GDM1 (cell line): Measurements from ENCODE around the gene KDM1B.

ENCODE experiments used
- DNase-seq: peaks from one replicate; lab custom pipeline; 2025; lab: John Stamatoyannopoulos, UW

KDM1B gene, protein sequence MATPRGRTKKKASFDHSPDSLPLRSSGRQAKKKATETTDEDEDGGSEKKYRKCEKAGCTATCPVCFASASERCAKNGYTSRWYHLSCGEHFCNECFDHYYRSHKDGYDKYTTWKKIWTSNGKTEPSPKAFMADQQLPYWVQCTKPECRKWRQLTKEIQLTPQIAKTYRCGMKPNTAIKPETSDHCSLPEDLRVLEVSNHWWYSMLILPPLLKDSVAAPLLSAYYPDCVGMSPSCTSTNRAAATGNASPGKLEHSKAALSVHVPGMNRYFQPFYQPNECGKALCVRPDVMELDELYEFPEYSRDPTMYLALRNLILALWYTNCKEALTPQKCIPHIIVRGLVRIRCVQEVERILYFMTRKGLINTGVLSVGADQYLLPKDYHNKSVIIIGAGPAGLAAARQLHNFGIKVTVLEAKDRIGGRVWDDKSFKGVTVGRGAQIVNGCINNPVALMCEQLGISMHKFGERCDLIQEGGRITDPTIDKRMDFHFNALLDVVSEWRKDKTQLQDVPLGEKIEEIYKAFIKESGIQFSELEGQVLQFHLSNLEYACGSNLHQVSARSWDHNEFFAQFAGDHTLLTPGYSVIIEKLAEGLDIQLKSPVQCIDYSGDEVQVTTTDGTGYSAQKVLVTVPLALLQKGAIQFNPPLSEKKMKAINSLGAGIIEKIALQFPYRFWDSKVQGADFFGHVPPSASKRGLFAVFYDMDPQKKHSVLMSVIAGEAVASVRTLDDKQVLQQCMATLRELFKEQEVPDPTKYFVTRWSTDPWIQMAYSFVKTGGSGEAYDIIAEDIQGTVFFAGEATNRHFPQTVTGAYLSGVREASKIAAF

DNA sequence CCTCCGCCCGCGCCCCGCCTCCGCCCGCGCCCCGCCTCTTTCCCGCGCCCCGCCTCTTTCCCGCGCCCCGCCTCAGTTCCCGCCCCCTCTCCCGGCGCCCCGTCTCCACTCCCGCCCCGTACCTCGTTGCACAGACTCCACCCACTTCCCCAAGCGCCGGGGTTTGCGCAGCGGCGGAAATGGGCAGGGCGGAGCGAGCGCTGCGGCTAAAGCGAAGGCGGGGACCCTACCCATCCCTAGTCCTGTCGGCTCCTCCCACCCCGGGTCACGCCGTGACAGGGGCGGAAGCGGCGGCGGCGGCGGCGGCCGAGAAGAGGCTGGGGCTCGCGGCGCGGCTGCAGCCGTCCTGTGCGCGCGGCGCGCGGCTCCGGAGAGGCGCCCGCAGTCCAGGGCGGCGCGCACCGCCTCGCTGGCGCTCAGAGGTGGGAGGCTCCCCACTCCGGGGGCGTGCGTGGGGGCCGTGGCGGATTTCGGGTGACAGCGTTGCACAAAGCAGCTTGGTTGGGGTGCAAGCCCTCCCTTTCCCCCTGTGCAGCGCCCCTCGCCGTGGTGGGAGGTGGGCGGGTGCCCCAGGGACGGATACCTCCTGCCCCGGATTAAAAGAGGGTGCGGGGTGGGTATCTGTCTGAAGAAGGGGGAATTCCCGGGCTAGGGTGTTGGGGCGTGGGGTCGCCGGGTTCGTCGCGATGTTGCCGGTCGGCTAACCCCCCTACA is at the start of gene KDM1B:
KDM1B (plus strand) TSS at position 273 of the 714 bp plus-strand sequence. CDS start 4,474 bp downstream, outside the sequence.
- DNase-seq: peak; percentile 98

DNA sequence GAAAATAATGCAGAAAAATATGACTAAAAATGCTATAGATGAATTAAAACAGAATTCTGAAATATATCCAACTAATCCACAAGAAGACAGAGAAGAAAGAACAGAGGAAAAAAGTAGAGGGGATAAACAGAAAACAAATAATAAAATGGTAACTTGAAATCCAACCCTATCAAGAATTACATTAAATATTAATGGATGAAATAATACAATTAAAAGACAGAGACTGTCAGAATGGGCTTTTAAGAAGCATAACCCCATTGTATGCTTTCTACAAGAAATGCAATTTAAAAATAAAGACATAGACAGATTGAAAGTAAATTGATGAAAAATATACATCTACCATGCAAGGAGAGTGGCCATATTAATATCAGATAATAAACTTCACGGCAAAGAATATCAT is 48.2 kb upstream of the KDM1B start:
- DNase-seq: no peak

DNA sequence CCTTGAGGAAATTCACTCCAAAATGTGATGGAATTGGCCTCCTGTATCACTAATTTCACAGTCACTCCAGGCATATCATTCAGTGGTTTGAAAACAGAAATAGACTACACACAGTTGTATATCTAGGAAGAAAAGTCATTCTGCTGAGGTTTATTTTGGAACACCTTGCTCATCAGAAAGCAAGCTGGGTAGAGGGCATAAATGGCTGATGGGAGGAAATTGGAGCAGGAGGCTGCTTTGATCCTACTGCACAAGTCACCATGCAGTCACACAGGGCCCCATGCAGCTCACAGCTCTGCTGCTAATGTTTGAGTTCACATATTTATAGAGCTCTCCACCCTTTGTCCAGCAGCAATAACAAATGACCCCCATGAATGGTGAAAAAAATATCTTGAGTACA is 45.1 kb upstream of the KDM1B start:
- DNase-seq: no peak

DNA sequence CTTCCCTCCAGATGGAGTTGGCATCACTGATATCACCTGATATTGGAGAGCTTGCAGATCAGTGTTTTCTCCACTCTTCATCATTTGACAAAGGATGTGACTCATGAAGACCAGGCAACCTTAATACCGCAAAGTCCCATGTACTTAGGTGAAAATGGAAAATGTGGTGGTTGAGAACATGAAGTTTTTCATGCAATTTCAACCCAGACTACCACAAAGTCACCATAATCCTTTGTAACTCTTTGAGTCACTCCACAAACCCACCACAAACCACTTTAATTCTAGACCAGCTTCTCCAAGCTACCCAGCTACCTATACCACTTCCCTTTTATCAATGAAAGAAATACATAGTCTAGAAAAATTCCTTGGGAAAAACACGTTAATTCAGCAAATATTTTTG is 39.9 kb upstream of the KDM1B start:
- peak; percentile 15 for DNase-seq

DNA sequence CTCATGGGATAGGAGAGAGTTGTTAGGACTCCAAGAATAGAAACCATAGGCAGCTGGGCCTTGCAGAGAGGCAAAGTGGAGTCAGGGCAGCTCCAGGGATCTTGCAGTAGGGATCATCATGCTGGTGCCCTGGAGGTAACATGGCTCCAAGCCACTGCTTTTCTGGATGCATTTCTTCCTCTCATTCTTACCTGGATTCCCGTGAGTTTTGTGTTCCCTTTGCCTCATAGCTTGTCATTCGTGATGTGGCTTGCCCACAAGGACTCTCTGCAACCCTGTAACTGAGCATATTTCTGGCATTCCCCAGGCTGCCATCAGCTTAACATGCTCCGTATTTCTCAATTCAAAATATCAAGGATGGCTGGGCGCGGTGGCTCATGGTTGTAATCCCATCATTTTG is 38.1 kb upstream of the KDM1B start:
- DNase-seq: no peak

DNA sequence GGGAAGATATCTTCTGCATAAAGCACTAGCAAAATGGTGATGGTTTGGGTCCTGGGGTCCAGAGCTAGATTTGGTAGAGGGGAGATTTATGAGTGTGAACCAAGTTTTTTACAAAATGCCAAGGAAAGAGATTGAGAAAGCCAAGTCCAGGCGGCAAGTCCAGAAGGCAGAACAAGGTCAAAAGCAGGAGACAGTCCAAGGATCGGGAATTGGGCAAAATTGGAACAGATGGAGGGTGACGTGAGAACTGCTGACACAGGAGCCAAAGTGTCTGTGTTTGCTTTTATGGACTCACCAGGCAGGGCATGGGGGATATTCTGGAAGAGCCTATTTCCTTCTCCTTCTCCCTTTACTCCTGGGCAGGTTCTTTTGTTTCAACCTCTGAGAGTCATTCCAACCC is 36.9 kb upstream of the KDM1B start:
- DNase-seq: no peak

DNA sequence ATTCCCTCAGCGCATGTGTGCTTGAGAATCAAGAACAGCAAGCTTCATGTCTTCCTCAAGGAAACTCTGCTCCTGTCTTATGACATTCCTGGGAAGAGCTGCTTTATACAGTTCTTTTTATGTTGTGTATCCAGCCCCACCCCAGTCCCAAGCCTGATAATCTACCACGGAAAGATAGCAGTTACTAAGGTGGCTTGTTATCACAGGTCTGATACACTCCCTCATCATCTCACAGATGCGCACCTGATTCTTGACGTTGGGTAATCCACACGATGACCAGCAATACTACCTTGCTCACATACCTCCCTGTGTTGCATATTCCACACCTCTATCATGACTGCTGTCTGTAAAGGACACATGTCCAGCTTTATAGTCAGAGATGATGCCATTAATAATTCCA is 36.0 kb upstream of the KDM1B start:
- DNase-seq: no peak

DNA sequence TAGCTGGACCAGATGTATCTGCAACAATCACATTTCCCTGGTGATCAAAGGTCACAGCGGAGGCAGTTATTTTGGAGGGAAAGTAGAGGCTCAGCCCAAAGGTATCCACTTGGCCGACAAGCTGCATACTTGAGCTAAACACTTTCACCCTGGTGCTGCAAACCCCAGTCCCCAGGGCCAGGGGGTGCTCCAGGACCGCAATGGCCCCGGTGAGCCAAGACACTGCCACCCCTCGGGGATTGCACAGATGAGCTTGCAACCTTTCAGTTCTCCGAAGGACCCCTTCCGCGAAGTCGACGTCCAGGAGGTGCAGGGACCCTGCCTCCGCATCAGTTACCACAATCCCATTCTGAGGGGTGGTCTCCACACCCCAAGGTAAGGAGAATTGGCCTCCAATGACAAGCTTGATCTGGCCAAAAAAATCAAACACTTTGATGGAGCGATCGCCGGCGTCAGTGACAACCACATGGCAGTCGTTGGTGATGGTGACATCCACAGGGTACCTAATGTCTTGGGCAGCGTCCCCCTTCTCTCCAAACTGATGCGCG is 33.6 kb upstream of the KDM1B start:
- DNase-seq: no peak

DNA sequence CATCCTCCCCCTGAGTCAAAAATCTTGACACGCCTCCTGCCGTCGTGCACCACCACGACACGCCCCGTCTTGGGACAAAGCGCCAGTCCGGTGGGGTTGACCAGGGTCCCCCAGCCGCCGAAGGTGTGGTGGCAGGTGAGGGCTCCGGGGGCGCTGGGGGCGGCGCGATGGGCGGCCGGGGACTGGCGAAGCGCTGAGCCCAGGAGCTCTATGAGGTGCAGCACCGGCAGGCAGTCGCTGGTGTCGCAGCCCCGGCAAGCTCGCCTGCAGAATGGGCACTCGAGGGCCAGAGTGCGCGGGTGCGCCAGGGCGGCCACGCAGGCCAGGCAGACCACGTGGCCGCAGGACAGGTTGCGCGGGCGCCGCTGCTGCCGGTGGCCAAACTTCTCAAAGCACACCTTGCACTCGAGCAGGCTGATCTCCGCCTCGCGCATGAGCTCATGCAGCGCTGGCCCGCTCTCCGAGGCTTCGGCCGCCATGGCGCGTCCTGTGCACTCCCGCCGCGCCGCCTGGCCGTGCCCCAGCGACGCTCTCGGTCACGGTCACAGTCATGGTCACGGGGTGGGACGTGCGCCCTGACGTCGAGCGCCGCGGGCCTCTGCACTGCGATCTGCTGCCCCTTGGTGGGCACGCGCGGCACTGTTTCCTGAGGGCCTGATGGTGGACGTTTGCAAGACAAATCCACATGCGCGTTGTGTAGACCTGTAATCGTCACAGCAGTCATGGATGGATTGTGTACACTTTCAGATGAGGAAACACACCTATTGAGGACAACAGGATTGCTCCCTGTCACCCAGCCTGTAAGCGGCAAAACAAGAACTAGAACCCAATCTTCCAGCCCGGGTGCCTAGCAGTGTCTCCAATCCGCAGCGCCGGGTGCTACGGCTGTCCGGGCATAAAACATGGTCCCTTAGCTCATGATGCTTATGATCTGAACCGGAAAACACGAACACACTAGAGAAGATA is 32.8 kb upstream of the KDM1B start, which contains the start of gene NHLRC1:
NHLRC1 (minus strand) TSS at position 550 of the 966 bp plus-strand sequence; CDS start at position 479, 71 bp downstream.
- no peak for DNase-seq

DNA sequence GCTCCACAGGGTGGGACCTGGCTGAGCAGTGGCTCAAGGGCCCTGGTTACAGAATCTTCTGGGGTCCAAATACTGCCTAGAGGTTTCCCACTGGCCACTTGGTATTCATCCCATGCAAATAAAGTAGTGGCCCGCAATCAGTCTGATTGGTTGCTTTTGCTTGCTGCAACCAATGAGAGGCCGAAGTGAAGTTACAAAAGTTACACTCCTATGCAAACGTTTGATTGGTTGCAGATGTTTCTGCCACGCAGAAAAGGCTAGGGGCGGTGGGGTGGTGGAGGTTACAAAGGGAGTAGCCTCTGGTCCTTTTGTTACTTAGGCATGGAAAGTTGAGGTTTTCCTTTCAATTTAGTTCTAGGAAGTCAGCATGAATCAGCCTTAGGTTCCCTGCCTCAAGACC is 29.1 kb upstream of the KDM1B start:
- DNase-seq: no peak

DNA sequence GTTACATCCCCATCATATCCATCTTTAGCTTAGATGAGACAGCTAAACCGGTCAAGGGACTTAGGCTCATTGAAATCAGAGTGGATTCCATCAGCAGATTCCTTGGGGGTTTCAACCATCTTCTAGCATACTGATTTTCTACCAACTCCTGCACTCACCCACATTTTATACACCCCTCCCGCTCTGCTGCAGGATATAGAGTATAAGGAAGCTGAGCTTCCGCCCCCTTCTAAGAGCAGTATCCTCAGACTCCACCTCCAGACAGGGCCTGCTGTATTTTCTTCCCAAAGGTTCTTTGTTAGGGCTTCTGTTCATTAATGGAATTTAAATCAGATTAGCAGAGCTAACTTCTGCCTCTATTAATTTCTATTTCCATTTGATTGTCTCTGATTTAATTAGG is 22.9 kb upstream of the KDM1B start:
- DNase-seq: no peak

DNA sequence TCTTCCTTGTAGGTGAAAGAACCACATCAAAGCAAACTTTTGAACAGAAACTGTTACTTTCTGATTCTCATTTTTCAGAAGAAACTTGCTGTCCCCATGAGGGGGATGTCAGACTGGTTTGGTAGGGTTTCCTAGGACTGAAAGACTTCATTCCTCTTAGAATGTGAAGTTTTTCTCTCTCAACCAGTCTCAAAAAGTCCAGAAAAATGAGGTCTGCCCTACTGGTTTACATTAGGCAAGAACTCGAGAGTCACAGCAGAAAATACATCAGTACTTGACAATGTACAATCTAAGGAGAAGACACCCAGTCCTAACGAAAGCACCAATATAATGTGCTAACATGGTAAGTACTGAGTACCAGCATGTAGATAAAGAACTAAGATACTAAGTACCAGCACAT is 20.1 kb upstream of the KDM1B start:
- DNase-seq: no peak

DNA sequence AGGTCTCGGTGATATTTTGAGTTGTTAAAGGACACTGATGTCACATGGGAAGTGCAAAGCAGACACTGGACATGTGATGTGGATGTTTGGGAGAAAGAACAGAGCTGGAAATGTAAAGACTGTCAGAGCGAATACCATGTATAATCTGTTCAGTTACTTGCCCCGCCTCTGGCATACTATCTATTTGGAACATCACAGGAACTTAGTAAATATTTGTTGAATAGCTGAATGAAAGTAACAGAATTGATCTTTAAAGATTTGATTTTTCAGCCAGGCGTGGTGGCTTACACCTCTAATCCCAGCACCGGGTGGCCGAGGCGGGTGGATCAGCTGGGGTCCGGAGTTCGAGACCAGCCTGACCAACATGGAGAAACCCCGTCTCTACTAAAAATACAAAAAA is 19.0 kb upstream of the KDM1B start:
- no peak for DNase-seq

DNA sequence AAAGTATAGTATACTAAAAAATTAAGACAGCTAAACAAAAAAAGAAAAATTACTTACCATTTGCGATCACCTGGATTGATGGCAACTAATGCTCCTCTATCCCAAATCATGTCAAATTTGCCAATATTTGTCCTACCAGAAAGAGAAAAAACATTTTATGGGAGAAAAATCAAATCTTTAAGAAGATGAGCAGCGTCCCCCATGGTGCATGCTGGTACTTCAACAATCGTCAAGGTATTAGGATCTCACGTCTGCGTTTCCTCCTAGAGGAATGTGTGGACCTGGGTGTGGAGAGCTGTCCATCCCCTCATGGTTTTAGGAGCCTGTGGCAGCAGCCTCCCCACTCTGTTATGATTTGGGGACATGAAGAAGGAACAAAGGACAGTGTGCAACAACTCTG is 16.3 kb upstream of the KDM1B start:
- DNase-seq: no peak

DNA sequence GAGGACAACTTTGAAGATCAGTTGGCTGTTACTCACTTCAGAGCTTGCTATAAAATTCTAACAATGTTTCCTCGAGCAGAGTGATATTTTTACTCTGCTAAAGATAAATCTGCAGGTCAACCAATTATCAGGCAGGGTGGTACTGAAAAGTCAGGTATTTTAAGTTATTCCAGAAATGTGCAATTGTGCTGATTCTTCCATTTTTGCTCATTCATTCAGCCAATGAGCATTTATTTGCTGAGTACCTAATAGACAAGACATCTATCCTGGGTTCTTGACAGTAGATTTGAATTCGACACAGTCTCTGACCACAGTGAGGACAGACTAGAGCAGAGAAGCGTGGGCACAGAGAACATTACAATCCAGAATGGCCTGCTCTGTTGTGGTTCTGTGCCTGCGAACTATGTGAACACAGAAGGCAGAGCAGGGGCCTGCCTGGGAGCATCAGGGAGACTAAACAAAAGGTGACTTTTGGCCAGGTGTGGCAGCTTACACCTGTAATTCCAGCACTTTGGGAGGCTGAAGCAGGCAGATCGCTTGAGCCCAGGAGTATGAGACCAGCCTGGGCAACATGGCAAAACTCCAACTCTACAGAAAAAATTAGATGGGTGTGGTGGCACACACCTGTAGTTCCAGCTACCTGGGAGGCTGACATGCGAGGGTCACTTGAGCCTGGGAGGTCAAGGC is 15.1 kb upstream of the KDM1B start:
- DNase-seq: no peak

DNA sequence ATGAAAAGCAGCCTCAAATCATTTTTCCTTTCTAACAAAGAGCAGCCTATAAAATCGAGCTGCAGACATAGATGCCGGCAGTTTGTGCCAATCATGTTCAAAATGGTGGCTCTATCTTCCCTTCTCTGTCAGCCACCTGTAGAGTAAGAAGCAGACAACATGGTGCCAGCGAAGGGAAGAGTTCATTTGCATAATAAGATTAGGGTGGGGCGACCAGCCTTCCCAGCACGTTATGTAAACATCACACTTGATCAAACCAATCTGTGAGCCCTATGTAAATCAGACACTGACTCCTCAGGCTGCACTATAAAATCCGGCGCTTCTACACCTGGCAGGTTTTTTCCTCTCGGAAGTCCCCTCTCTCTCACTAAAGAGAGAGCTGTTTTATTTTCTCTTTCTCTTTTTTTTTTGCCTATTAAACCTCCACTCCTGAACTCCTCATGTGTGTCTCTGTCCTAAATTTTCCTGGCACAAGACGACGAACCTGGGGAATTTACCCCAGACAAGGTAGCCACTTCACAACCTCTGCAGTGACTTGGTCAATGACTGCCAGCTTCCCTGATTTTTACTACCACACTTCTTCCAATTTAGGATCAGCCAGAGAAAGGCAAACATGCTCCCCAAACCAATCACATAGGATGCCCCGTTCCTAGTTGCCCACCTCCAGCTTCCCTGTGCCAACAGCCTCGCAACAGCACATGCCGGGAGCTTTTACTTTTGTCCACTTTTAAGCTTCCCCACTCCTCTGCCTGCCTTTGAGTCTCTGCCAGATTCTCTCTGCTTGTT is 13.2 kb upstream of the KDM1B start:
- no peak for DNase-seq

DNA sequence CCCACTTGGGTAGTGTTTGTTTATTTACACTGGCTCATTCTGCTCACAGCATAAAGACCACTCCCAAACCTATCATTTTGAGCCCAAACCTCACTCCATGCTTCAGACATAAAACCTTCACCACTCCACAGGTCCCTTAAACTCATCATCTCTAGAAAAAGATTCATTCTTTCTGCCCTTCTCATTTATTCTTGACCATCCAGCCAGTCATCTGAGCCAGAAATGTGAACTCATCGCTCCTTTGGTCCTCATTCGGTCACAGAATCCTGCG is 12.7 kb upstream of the KDM1B start:
- DNase-seq: no peak

DNA sequence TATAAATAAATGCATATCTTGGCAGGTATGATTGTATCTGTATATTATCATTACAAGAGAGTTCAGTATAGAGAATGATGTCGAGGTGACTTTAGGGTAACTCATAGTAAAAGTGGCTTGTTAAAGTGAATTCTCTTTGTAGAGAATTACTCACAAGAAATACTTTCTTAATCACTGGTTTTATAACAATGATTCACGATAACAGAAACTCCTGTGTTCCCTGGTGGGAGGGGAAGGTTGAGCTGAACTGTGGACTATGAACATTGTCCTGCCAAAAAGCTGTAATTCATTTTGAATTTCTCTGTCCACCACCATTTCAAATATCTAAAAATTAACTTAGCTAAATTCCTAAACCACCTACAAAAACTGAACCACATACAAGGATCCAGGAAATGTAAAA is 8.1 kb upstream of the KDM1B start:
- DNase-seq: no peak

DNA sequence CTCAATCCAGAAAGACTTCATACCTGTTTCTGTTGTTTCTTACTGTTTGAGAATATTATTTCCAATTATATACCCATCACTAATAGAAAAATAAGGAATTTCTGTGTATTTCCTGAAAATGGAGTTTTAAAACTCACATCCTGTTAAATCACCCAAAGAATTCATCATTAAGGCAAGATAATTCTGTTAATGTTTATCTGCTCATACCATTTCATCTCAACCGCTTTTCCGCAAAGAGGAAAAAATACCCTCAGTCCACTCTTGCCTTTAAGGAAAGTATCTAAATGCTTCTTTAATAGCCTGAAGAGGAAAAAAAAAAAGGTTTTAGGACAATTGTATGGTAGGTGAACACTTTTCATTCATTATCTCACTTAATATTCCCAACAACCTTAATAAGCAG is 7.6 kb upstream of the KDM1B start:
- DNase-seq: no peak
